GM23338 (cell line): Measurements from ENCODE around the gene BZW2.

Experiments
- CREB1 ChIP-seq: fragments of 250-450 bp; sonication (Bioruptor Pico); IDR thresholded peaks from 2 replicates; pipeline ENCODE4 v1.5.0; 2020; ENCODE audit warnings: low read depth, mild to moderate bottlenecking, moderate library complexity
- EZH2 ChIP-seq: fragments of 200-600 bp; sonication (generic); IDR thresholded peaks from one replicate; pipeline ENCODE4 v1.8.0; 2017; ENCODE audit warnings: antibody characterized with exemption, mild to moderate bottlenecking, low read depth; ENCODE audit not compliant: unreplicated experiment
- EZH2phosphoT487 ChIP-seq: fragments of 200-600 bp; sonication (generic); IDR thresholded peaks from one replicate; pipeline ENCODE4 v1.8.1; 2018; ENCODE audit warnings: antibody characterized with exemption; ENCODE audit not compliant: unreplicated experiment
- POLR2AphosphoS5 ChIP-seq: IDR thresholded peaks from 2 replicates; pipeline ENCODE4 v1.6.1; 2016; ENCODE audit warnings: antibody characterized with exemption, low read depth
- REST ChIP-seq: IDR thresholded peaks from one replicate; pipeline ENCODE4 v1.6.1; 2018; ENCODE audit warnings: antibody characterized with exemption; ENCODE audit not compliant: unreplicated experiment
- STAT1 ChIP-seq: IDR thresholded peaks from one replicate; pipeline ENCODE4 v1.6.1; 2016; ENCODE audit warnings: antibody characterized with exemption; ENCODE audit not compliant: unreplicated experiment
- ZNF114 ChIP-seq: fragments of 250-450 bp; sonication (Bioruptor Pico); IDR thresholded peaks from 2 replicates; pipeline ENCODE4 v1.5.0; 2020; ENCODE audit warnings: mild to moderate bottlenecking, moderate library complexity
- ZNF331 ChIP-seq: fragments of 250-450 bp; sonication (Bioruptor Pico); IDR thresholded peaks from 2 replicates; pipeline ENCODE4 v1.5.0; 2020; ENCODE audit warnings: low read depth, mild to moderate bottlenecking, moderate library complexity
- TF ChIP-seq, protein P1 (sequence below), 2 experiments: fragments of 200-600 bp in 1 of 2; sonication (generic) in 1 of 2; conservative IDR thresholded peaks; 2 replicates each; pipeline versions ENCODE4 v1.5.1 to v1.6.1; 2016 to 2017; ENCODE audit warnings: antibody characterized with exemption in 2 of 2, low read depth in 2 of 2, mild to moderate bottlenecking in 2 of 2, moderate library complexity in 1 of 2
- TF ChIP-seq, protein P2 (sequence below): IDR thresholded peaks from 2 replicates; pipeline ENCODE4 v1.6.1; 2016; ENCODE audit warnings: antibody characterized with exemption
- TF ChIP-seq, protein P3 (sequence below): fragments of 250-450 bp; sonication (Bioruptor Pico); IDR thresholded peaks from 2 replicates; pipeline ENCODE4 v1.5.0; 2020; ENCODE audit warnings: mild to moderate bottlenecking, moderate library complexity

GRCh38 chr7:16735020-16735419 lies 89.0 kb downstream of the BZW2 start:
- TF ChIP-seq, protein P1, sequence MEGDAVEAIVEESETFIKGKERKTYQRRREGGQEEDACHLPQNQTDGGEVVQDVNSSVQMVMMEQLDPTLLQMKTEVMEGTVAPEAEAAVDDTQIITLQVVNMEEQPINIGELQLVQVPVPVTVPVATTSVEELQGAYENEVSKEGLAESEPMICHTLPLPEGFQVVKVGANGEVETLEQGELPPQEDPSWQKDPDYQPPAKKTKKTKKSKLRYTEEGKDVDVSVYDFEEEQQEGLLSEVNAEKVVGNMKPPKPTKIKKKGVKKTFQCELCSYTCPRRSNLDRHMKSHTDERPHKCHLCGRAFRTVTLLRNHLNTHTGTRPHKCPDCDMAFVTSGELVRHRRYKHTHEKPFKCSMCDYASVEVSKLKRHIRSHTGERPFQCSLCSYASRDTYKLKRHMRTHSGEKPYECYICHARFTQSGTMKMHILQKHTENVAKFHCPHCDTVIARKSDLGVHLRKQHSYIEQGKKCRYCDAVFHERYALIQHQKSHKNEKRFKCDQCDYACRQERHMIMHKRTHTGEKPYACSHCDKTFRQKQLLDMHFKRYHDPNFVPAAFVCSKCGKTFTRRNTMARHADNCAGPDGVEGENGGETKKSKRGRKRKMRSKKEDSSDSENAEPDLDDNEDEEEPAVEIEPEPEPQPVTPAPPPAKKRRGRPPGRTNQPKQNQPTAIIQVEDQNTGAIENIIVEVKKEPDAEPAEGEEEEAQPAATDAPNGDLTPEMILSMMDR (conservative IDR thresholded peaks at IDR 0.05; ENCODE audit: low read depth in 2 of 2): no peak
- no peak for TF ChIP-seq REST
- no peak for TF ChIP-seq EZH2
- TF ChIP-seq ZNF114 (CRISPR knock-in tag): no peak
- TF ChIP-seq POLR2AphosphoS5: no peak
- TF ChIP-seq ZNF331: no peak
- TF ChIP-seq, protein P2, sequence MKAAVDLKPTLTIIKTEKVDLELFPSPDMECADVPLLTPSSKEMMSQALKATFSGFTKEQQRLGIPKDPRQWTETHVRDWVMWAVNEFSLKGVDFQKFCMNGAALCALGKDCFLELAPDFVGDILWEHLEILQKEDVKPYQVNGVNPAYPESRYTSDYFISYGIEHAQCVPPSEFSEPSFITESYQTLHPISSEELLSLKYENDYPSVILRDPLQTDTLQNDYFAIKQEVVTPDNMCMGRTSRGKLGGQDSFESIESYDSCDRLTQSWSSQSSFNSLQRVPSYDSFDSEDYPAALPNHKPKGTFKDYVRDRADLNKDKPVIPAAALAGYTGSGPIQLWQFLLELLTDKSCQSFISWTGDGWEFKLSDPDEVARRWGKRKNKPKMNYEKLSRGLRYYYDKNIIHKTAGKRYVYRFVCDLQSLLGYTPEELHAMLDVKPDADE: no peak
- no peak for TF ChIP-seq EZH2phosphoT487
- TF ChIP-seq, protein P3, sequence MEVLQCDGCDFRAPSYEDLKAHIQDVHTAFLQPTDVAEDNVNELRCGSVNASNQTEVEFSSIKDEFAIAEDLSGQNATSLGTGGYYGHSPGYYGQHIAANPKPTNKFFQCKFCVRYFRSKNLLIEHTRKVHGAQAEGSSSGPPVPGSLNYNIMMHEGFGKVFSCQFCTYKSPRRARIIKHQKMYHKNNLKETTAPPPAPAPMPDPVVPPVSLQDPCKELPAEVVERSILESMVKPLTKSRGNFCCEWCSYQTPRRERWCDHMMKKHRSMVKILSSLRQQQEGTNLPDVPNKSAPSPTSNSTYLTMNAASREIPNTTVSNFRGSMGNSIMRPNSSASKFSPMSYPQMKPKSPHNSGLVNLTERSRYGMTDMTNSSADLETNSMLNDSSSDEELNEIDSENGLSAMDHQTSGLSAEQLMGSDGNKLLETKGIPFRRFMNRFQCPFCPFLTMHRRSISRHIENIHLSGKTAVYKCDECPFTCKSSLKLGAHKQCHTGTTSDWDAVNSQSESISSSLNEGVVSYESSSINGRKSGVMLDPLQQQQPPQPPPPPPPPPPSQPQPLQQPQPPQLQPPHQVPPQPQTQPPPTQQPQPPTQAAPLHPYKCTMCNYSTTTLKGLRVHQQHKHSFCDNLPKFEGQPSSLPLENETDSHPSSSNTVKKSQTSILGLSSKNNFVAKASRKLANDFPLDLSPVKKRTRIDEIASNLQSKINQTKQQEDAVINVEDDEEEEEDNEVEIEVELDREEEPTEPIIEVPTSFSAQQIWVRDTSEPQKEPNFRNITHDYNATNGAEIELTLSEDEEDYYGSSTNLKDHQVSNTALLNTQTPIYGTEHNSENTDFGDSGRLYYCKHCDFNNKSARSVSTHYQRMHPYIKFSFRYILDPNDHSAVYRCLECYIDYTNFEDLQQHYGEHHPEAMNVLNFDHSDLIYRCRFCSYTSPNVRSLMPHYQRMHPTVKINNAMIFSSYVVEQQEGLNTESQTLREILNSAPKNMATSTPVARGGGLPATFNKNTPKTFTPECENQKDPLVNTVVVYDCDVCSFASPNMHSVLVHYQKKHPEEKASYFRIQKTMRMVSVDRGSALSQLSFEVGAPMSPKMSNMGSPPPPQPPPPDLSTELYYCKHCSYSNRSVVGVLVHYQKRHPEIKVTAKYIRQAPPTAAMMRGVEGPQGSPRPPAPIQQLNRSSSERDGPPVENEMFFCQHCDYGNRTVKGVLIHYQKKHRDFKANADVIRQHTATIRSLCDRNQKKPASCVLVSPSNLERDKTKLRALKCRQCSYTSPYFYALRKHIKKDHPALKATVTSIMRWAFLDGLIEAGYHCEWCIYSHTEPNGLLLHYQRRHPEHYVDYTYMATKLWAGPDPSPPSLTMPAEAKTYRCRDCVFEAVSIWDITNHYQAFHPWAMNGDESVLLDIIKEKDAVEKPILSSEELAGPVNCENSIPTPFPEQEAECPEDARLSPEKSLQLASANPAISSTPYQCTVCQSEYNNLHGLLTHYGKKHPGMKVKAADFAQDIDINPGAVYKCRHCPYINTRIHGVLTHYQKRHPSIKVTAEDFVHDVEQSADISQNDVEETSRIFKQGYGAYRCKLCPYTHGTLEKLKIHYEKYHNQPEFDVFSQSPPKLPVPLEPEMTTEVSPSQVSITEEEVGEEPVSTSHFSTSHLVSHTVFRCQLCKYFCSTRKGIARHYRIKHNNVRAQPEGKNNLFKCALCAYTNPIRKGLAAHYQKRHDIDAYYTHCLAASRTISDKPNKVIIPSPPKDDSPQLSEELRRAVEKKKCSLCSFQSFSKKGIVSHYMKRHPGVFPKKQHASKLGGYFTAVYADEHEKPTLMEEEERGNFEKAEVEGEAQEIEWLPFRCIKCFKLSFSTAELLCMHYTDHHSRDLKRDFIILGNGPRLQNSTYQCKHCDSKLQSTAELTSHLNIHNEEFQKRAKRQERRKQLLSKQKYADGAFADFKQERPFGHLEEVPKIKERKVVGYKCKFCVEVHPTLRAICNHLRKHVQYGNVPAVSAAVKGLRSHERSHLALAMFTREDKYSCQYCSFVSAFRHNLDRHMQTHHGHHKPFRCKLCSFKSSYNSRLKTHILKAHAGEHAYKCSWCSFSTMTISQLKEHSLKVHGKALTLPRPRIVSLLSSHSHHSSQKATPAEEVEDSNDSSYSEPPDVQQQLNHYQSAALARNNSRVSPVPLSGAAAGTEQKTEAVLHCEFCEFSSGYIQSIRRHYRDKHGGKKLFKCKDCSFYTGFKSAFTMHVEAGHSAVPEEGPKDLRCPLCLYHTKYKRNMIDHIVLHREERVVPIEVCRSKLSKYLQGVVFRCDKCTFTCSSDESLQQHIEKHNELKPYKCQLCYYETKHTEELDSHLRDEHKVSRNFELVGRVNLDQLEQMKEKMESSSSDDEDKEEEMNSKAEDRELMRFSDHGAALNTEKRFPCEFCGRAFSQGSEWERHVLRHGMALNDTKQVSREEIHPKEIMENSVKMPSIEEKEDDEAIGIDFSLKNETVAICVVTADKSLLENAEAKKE: no peak
- no peak for TF ChIP-seq CREB1 (CRISPR knock-in tag)
- no peak for TF ChIP-seq STAT1
